H9 (cell line): ENCODE results near the gene AMIGO3. TPM values are rescaled to one million over a fixed set of nuclear protein-coding genes. Genes with fewer than 3 reads are reported as not detected.

Source experiments
- DNase-seq: peaks from one replicate; pipeline ENCODE4 v3.0.0-alpha.2; 2017
- H2AFZ ChIP-seq: one replicate; pipeline ENCODE4 v1.6.1; 2013; ENCODE audit warnings: mild to moderate bottlenecking, low read length, control low read depth, moderate library complexity
- H2AK5ac ChIP-seq: 2 replicates; pipeline ENCODE4 v1.6.1; 2013; ENCODE audit warnings: low read length, control low read depth, mixed read lengths; ENCODE audit not compliant: insufficient read length
- H2BK120ac ChIP-seq: one replicate; pipeline ENCODE4 v1.6.1; 2013; ENCODE audit warnings: low read depth, mild to moderate bottlenecking, low read length, control low read depth, inconsistent platforms; ENCODE audit not compliant: poor library complexity, severe bottlenecking
- H2BK12ac ChIP-seq: 2 replicates; pipeline ENCODE4 v1.6.1; 2013; ENCODE audit warnings: low read length, control low read depth, mixed read lengths, low read depth; ENCODE audit not compliant: insufficient read length
- H2BK15ac ChIP-seq: 2 replicates; pipeline ENCODE4 v1.6.1; 2013; ENCODE audit warnings: low read depth, low read length, control low read depth
- H2BK20ac ChIP-seq: one replicate; pipeline ENCODE4 v1.6.1; 2013; ENCODE audit warnings: low read depth, mild to moderate bottlenecking, low read length, control low read depth, inconsistent platforms; ENCODE audit not compliant: poor library complexity, severe bottlenecking
- H2BK5ac ChIP-seq: 2 replicates; pipeline ENCODE4 v1.6.1; 2013; ENCODE audit warnings: low read length, control low read depth, mixed read lengths; ENCODE audit not compliant: insufficient read length
- H3K14ac ChIP-seq: 2 replicates; pipeline ENCODE4 v1.6.1; 2013; ENCODE audit warnings: low read length, control low read depth; ENCODE audit not compliant: insufficient read depth
- H3K18ac ChIP-seq: 2 replicates; pipeline ENCODE4 v1.6.1; 2013; ENCODE audit warnings: low read depth, mild to moderate bottlenecking, mixed read lengths, low read length, control low read depth; ENCODE audit not compliant: insufficient read length
- H3K23ac ChIP-seq: 2 replicates; pipeline ENCODE4 v1.6.1; 2013; ENCODE audit warnings: low read length, control low read depth, mixed read lengths, low read depth; ENCODE audit not compliant: insufficient read length
- H3K23me2 ChIP-seq: 2 replicates; pipeline ENCODE4 v1.6.1; 2013; ENCODE audit warnings: low read depth, mild to moderate bottlenecking, mixed read lengths, low read length, control low read depth; ENCODE audit not compliant: insufficient read length, poor library complexity, severe bottlenecking
- H3K27ac ChIP-seq: 2 replicates; pipeline ENCODE4 v1.5.1; 2013; ENCODE audit warnings: low read length, control low read depth, mixed read lengths, low read depth; ENCODE audit not compliant: insufficient read length
- H3K27me3 ChIP-seq: 2 replicates; pipeline ENCODE4 v1.6.1; 2013; ENCODE audit warnings: low read length, control low read depth, inconsistent platforms; ENCODE audit not compliant: insufficient read depth
- H3K4ac ChIP-seq: 2 replicates; pipeline ENCODE4 v1.6.1; 2013; ENCODE audit warnings: low read depth, mild to moderate bottlenecking, control low read depth, inconsistent platforms, low read length, moderate library complexity
- H3K4me1 ChIP-seq: 2 replicates; pipeline ENCODE4 v1.6.1; 2013; ENCODE audit warnings: low read length, control low read depth, inconsistent platforms; ENCODE audit not compliant: insufficient read depth
- H3K4me2 ChIP-seq: 2 replicates; pipeline ENCODE4 v1.6.1; 2013; ENCODE audit warnings: low read length, control low read depth, mixed read lengths; ENCODE audit not compliant: insufficient read length, insufficient read depth
- H3K56ac ChIP-seq: 2 replicates; pipeline ENCODE4 v1.6.1; 2013; ENCODE audit warnings: low read depth, mild to moderate bottlenecking, mixed read lengths, low read length, control low read depth; ENCODE audit not compliant: insufficient read length
- H3K79me1 ChIP-seq: 2 replicates; pipeline ENCODE4 v1.6.1; 2013; ENCODE audit warnings: low read depth, mild to moderate bottlenecking, moderate library complexity, low read length, control low read depth, inconsistent platforms; ENCODE audit not compliant: insufficient read depth, poor library complexity, severe bottlenecking
- H3K79me2 ChIP-seq: 2 replicates; pipeline ENCODE4 v1.6.1; 2013; ENCODE audit warnings: low read length, control low read depth, inconsistent platforms; ENCODE audit not compliant: insufficient read depth
- H3K9ac ChIP-seq: 2 replicates; pipeline ENCODE4 v1.6.1; 2013; ENCODE audit warnings: low read length, control low read depth, mixed read lengths; ENCODE audit not compliant: insufficient read length; ENCODE audit errors: extremely low read depth
- H3K9me3 ChIP-seq: one replicate; pipeline ENCODE4 v1.6.1; 2013; ENCODE audit warnings: low read depth, low read length, inconsistent platforms; ENCODE audit not compliant: control insufficient read depth
- H3T11ph ChIP-seq: one replicate; pipeline ENCODE4 v1.6.1; 2013; ENCODE audit warnings: mild to moderate bottlenecking, low read length, control low read depth, inconsistent platforms
- H4K20me1 ChIP-seq: one replicate; pipeline ENCODE4 v1.6.1; 2013; ENCODE audit not compliant: control insufficient read depth, insufficient read length, insufficient read depth
- H4K5ac ChIP-seq: 2 replicates; pipeline ENCODE4 v1.6.1; 2013; ENCODE audit warnings: low read depth, mild to moderate bottlenecking, mixed read lengths, low read length, control low read depth; ENCODE audit not compliant: insufficient read length
- H4K8ac ChIP-seq: replicated peaks from 2 replicates; pipeline ENCODE4 v1.6.1; 2013; ENCODE audit warnings: low read length, control low read depth, mixed read lengths, low read depth; ENCODE audit not compliant: insufficient read length
- H4K91ac ChIP-seq: 2 replicates; pipeline ENCODE4 v1.6.1; 2013; ENCODE audit warnings: low read depth, mild to moderate bottlenecking, moderate library complexity, mixed read lengths, low read length, control low read depth; ENCODE audit not compliant: insufficient read length
- H3K27ac Mint-ChIP-seq, 3 experiments: 2 replicates in 2 of 3; 3 replicates in 1 of 3; pipeline ENCODE4 v1.8.0; 2020 to 2021; ENCODE audit warnings: mixed read lengths in 3 of 3, mild to moderate bottlenecking in 1 of 3, moderate library complexity in 1 of 3
- H3K27me3 Mint-ChIP-seq: 2 replicates; pipeline ENCODE4 v1.8.0; 2021; ENCODE audit warnings: low read depth, mild to moderate bottlenecking, moderate library complexity, mixed read lengths
- H3K36me3 Mint-ChIP-seq, 3 experiments: 2 replicates in 2 of 3; 3 replicates in 1 of 3; pipeline ENCODE4 v1.8.0; 2020 to 2021; ENCODE audit warnings: low read depth in 3 of 3, mixed read lengths in 3 of 3; ENCODE audit not compliant: insufficient read depth in 1 of 3
- H3K4me1 Mint-ChIP-seq, 2 experiments: 2 replicates each; pipeline ENCODE4 v1.8.0; 2020; ENCODE audit warnings: mixed read lengths in 2 of 2
- H3K4me3 Mint-ChIP-seq, 2 experiments: 2 replicates in 1 of 2; 3 replicates in 1 of 2; pipeline ENCODE4 v1.8.0; 2020 to 2021; ENCODE audit warnings: mild to moderate bottlenecking in 2 of 2, mixed read lengths in 2 of 2, moderate library complexity in 1 of 2
- H3K9me3 Mint-ChIP-seq, 2 experiments: 2 replicates in 1 of 2; 3 replicates in 1 of 2; pipeline ENCODE4 v1.8.0; 2020; ENCODE audit warnings: mild to moderate bottlenecking in 2 of 2, mixed read lengths in 2 of 2, moderate library complexity in 1 of 2
- total RNA-seq: library from RNA; stranded (reverse); gene quantifications from 2 replicates; pipeline ENCODE4 v1.2.1, GENCODE V29; 2021
- TF ChIP-seq, protein P1 (sequence below): fragments of 200-600 bp; sonication (generic); conservative IDR thresholded peaks from 3 replicates; pipeline ENCODE4 v1.8.0; 2021; ENCODE audit warnings: antibody characterized with exemption, mild to moderate bottlenecking

The AMIGO3 gene
- total RNA-seq, 1 experiment from 2014 or later = 3.8 TPM

DNA sequence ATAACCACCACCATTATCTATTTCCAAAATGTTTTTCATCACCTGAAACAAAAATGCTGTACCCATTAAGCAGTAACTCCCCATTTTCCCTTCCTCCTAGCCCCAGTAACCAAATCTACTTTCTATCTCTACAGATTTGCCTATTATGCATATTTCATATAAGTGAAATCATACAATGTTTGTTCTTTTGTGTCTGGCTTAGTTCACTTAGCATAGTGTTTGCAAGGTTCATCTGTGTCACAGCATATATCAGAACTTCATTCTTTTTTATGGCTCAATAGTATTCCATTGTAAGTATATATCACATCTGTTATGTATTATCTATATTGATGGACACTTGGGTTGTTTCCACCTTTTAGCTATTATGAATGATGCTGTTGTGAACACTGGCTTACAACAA, 20.9 kb upstream of the AMIGO3 start:
- DNase-seq = no peak
- TF ChIP-seq, protein P1, sequence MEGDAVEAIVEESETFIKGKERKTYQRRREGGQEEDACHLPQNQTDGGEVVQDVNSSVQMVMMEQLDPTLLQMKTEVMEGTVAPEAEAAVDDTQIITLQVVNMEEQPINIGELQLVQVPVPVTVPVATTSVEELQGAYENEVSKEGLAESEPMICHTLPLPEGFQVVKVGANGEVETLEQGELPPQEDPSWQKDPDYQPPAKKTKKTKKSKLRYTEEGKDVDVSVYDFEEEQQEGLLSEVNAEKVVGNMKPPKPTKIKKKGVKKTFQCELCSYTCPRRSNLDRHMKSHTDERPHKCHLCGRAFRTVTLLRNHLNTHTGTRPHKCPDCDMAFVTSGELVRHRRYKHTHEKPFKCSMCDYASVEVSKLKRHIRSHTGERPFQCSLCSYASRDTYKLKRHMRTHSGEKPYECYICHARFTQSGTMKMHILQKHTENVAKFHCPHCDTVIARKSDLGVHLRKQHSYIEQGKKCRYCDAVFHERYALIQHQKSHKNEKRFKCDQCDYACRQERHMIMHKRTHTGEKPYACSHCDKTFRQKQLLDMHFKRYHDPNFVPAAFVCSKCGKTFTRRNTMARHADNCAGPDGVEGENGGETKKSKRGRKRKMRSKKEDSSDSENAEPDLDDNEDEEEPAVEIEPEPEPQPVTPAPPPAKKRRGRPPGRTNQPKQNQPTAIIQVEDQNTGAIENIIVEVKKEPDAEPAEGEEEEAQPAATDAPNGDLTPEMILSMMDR = no peak
- Histone ChIP-seq H2BK20ac (no peak overlapping the region), H3K27ac (no peak overlapping the region), H3K9me3 (no peaks in the 10 kb centered on the region), H3K4me1 (no peaks in the 10 kb centered on the region), H2AK5ac (no peak overlapping the region), H4K5ac (no peak overlapping the region), H3K23ac (no peak overlapping the region), H4K20me1 (no peaks in the 10 kb centered on the region), H4K8ac (no peak overlapping the region), H4K91ac (no peak overlapping the region), H3K56ac (no peak overlapping the region), H3K18ac (no peak overlapping the region), H3K27me3 (no peaks in the 10 kb centered on the region; the same call in 1 of the 2 replicates), H2AFZ (no peak overlapping the region), H2BK12ac (no peak overlapping the region), H3K14ac (no peak overlapping the region), H3K23me2 (no peaks in the 10 kb centered on the region), H2BK5ac (no peak overlapping the region), H2BK120ac (no peak overlapping the region), H2BK15ac (no peak overlapping the region), H3K4me2 (no peak overlapping the region), H3K79me2 (no peaks in the 10 kb centered on the region), H3T11ph (no peak overlapping the region), H3K79me1 (no peaks in the 10 kb centered on the region), H3K9ac (no peak overlapping the region), H3K4ac (no peak overlapping the region)
- Mint-ChIP-seq H3K4me3 (no peak overlapping the region), H3K36me3 (peaks cover 27 to 38% (median 34%) of the 10 kb centered on the region in 3 experiments; a peak in 6 of 7 replicates), H3K4me1 (no peaks in the 10 kb centered on the region), H3K9me3 (no peaks in the 10 kb centered on the region; a peak in 1 of 5 replicates), H3K27me3 (no peaks in the 10 kb centered on the region), H3K27ac (no peak overlapping the region)
